SK-N-SH treated with all-trans-retinoic acid at 6 μM for 48 hours (cell line): ENCODE results near the gene DYSF.

Experiments
- ATAC-seq: fragments of 200-7000 bp; cut with Tn5 transposase; 3 replicates; pipeline ENCODE4 v1.9.1; 2020; ENCODE audit warnings: mild to moderate bottlenecking, moderate library complexity
- ARNTL ChIP-seq: fragments of 450-650 bp; formaldehyde crosslinking; IDR thresholded peaks from 2 replicates; pipeline ENCODE4 v1.5.0; 2020; ENCODE audit warnings: low read depth, mild to moderate bottlenecking, moderate library complexity, borderline replicate concordance
- BACH2 ChIP-seq: fragments of 250-450 bp; sonication (Bioruptor Pico); IDR thresholded peaks from 2 replicates; pipeline ENCODE4 v1.9.0; 2021; ENCODE audit warnings: mild to moderate bottlenecking, borderline replicate concordance
- GLIS3 ChIP-seq: fragments of 250-450 bp; sonication (Bioruptor Pico); IDR thresholded peaks from 2 replicates; pipeline ENCODE4 v1.5.0; 2020; ENCODE audit warnings: mild to moderate bottlenecking, moderate library complexity
- ISL1 ChIP-seq: fragments of 250-450 bp; sonication (Bioruptor Pico); IDR thresholded peaks from 2 replicates; pipeline ENCODE4 v2.1.2; 2022; ENCODE audit warnings: mild to moderate bottlenecking, moderate library complexity
- OSR1 ChIP-seq: fragments of 250-450 bp; sonication (Bioruptor Pico); IDR thresholded peaks from 2 replicates; pipeline ENCODE4 v1.8.0; 2022; ENCODE audit warnings: moderate library complexity, mild to moderate bottlenecking, inconsistent platforms
- PPARA ChIP-seq: fragments of 250-450 bp; sonication (Bioruptor Pico); IDR thresholded peaks from 2 replicates; pipeline ENCODE4 v1.5.0; 2020; ENCODE audit warnings: mild to moderate bottlenecking, borderline replicate concordance
- RARB ChIP-seq: fragments of 250-450 bp; sonication (Bioruptor Pico); IDR thresholded peaks from 2 replicates; pipeline ENCODE4 v1.8.0; 2021; ENCODE audit warnings: mild to moderate bottlenecking, moderate library complexity
- SNAI2 ChIP-seq: fragments of 250-450 bp; sonication (Bioruptor Pico); IDR thresholded peaks from 2 replicates; pipeline ENCODE4 v1.5.0; 2020; ENCODE audit warnings: mild to moderate bottlenecking, moderate library complexity
- TCF4 ChIP-seq: fragments of 250-450 bp; sonication (Bioruptor Pico); IDR thresholded peaks from 2 replicates; pipeline ENCODE4 v1.8.0; 2021; ENCODE audit warnings: mild to moderate bottlenecking, moderate library complexity, borderline replicate concordance
- TOX ChIP-seq: fragments of 250-450 bp; sonication (Bioruptor Pico); IDR thresholded peaks from 2 replicates; pipeline ENCODE4 v1.8.0; 2021; ENCODE audit warnings: mild to moderate bottlenecking, moderate library complexity, borderline replicate concordance
- TSHZ2 ChIP-seq: fragments of 250-450 bp; sonication (Bioruptor Pico); IDR thresholded peaks from 2 replicates; pipeline ENCODE4 v1.5.0; 2020; ENCODE audit warnings: mild to moderate bottlenecking, moderate library complexity
- ZNF565 ChIP-seq: fragments of 450-650 bp; formaldehyde crosslinking; conservative IDR thresholded peaks from 2 replicates; pipeline ENCODE4 v1.5.0; 2020; ENCODE audit warnings: low read depth, mild to moderate bottlenecking, moderate library complexity
- ZNF70 ChIP-seq: fragments of 450-650 bp; formaldehyde crosslinking; IDR thresholded peaks from 2 replicates; pipeline ENCODE4 v1.5.0; 2020; ENCODE audit warnings: mild to moderate bottlenecking, moderate library complexity
- ZNF8 ChIP-seq: fragments of 450-650 bp; formaldehyde crosslinking; IDR thresholded peaks from 2 replicates; pipeline ENCODE4 v1.5.0; 2020; ENCODE audit warnings: mild to moderate bottlenecking, moderate library complexity
- TF ChIP-seq, protein P1 (sequence below): fragments of 250-450 bp; sonication (Bioruptor Pico); IDR thresholded peaks from 2 replicates; pipeline ENCODE4 v1.8.0; 2021; ENCODE audit warnings: low read depth, mild to moderate bottlenecking, moderate library complexity, borderline replicate concordance
- TF ChIP-seq, protein P2 (sequence below): fragments of 250-450 bp; sonication (Bioruptor Pico); IDR thresholded peaks from 2 replicates; pipeline ENCODE4 v1.8.0; 2020; ENCODE audit warnings: mild to moderate bottlenecking, moderate library complexity, borderline replicate concordance

The DYSF gene

GRCh38 chr2:71455741-71456569 lies 2.6 kb downstream of the DYSF start:
- no peak for ATAC-seq

GRCh38 chr2:71456617-71457016 lies 3.3 kb downstream of the DYSF start:
- no peak for TF ChIP-seq TOX (CRISPR knock-in tag)
- TF ChIP-seq, protein P1, sequence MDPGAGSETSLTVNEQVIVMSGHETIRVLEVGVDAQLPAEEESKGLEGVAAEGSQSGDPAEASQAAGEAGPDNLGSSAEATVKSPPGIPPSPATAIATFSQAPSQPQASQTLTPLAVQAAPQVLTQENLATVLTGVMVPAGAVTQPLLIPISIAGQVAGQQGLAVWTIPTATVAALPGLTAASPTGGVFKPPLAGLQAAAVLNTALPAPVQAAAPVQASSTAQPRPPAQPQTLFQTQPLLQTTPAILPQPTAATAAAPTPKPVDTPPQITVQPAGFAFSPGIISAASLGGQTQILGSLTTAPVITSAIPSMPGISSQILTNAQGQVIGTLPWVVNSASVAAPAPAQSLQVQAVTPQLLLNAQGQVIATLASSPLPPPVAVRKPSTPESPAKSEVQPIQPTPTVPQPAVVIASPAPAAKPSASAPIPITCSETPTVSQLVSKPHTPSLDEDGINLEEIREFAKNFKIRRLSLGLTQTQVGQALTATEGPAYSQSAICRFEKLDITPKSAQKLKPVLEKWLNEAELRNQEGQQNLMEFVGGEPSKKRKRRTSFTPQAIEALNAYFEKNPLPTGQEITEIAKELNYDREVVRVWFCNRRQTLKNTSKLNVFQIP (CRISPR knock-in tag) = no peak
- TF ChIP-seq ZNF70 (CRISPR knock-in tag) = no peak
- TF ChIP-seq RARB = no peak
- no peak for TF ChIP-seq ZNF565
- no peak for TF ChIP-seq GLIS3 (CRISPR knock-in tag)
- no peak for TF ChIP-seq ARNTL (CRISPR knock-in tag)
- TF ChIP-seq, protein P2, sequence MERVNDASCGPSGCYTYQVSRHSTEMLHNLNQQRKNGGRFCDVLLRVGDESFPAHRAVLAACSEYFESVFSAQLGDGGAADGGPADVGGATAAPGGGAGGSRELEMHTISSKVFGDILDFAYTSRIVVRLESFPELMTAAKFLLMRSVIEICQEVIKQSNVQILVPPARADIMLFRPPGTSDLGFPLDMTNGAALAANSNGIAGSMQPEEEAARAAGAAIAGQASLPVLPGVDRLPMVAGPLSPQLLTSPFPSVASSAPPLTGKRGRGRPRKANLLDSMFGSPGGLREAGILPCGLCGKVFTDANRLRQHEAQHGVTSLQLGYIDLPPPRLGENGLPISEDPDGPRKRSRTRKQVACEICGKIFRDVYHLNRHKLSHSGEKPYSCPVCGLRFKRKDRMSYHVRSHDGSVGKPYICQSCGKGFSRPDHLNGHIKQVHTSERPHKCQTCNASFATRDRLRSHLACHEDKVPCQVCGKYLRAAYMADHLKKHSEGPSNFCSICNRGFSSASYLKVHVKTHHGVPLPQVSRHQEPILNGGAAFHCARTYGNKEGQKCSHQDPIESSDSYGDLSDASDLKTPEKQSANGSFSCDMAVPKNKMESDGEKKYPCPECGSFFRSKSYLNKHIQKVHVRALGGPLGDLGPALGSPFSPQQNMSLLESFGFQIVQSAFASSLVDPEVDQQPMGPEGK (CRISPR knock-in tag) = no peak
- no peak for TF ChIP-seq SNAI2 (CRISPR knock-in tag)
- TF ChIP-seq ZNF8 (CRISPR knock-in tag) = no peak
- TF ChIP-seq, all 23 proteins: peak for 0
- ATAC-seq = no peak

More at GRCh38 chr2:71455741-71456569, 2.6 kb downstream of the DYSF start:
- TF ChIP-seq ZNF70 (CRISPR knock-in tag) (no peak), GLIS3 (CRISPR knock-in tag) (no peak), SNAI2 (CRISPR knock-in tag) (no peak), PPARA (CRISPR knock-in tag) (no peak), ZNF565 (no peak), TOX (CRISPR knock-in tag) (no peak), ISL1 (CRISPR knock-in tag) (no peak), TCF4 (CRISPR knock-in tag) (no peak), TSHZ2 (CRISPR knock-in tag) (no peak), BACH2 (CRISPR knock-in tag) (no peak), ZNF8 (CRISPR knock-in tag) (no peak), OSR1 (CRISPR knock-in tag) (no peak)
- TF ChIP-seq, protein P1 (CRISPR knock-in tag) = no peak
- TF ChIP-seq, protein P2 (CRISPR knock-in tag) = no peak
- TF ChIP-seq, all 23 proteins: peak for 0
